H1 (cell line): Measurements from ENCODE around the gene RIPK4. TPM values are rescaled to one million over a fixed set of nuclear protein-coding genes. Genes with fewer than 3 reads are reported as not detected.

Experiments used
- CTCF ChIA-PET: fragments of 300-600 bp; sonication (Branson Sonifier 250); formaldehyde crosslinking; loops from one replicate; lab custom pipeline; 2021; ENCODE audit not compliant: partially characterized antibody; lab: Charles Lee
- POLR2A ChIA-PET: fragments of 300-600 bp; sonication (Branson Sonifier 250); formaldehyde crosslinking; loops from one replicate; lab custom pipeline; 2021; ENCODE audit warnings: inconsistent platforms; ENCODE audit not compliant: partially characterized antibody; lab: Charles Lee
- DNase-seq, 2 experiments: peaks; one replicate each; pipeline versions ENCODE4 v3.0.0 to v3.0.0-alpha.2; 2010 to 2022; ENCODE audit warnings: low spot score in 2 of 2, low read depth in 1 of 2, mixed read lengths in 1 of 2
- FAIRE-seq: peaks from 2 replicates; lab custom pipeline; 2011; peaks lifted over from hg19 to GRCh38; lab: Jason Lieb, UNC
- H2AFZ ChIP-seq: 2 replicates; pipeline ENCODE4 v1.8.1; 2012; ENCODE audit warnings: low read length, inconsistent platforms
- H2AK5ac ChIP-seq: 2 replicates; pipeline ENCODE4 v1.6.1; 2013; ENCODE audit warnings: low read depth, low read length
- H2BK120ac ChIP-seq: replicated peaks from 2 replicates; pipeline ENCODE3; 2013; ENCODE audit warnings: low read depth, low read length, inconsistent platforms
- H2BK12ac ChIP-seq: 2 replicates; pipeline ENCODE4 v1.6.1; 2013; ENCODE audit warnings: low read depth, low read length
- H2BK15ac ChIP-seq: 2 replicates; pipeline ENCODE4 v1.6.1; 2013; ENCODE audit warnings: low read length
- H2BK20ac ChIP-seq: 2 replicates; pipeline ENCODE4 v1.6.1; 2013; ENCODE audit warnings: low read length
- H2BK5ac ChIP-seq: 2 replicates; pipeline ENCODE4 v1.6.1; 2013; ENCODE audit warnings: low read depth, low read length
- H3K14ac ChIP-seq: 2 replicates; pipeline ENCODE4 v1.6.1; 2013; ENCODE audit warnings: inconsistent platforms; ENCODE audit not compliant: insufficient read length
- H3K18ac ChIP-seq: 2 replicates; pipeline ENCODE4 v1.6.1; 2013; ENCODE audit warnings: low read length; ENCODE audit errors: extremely low read depth
- H3K23ac ChIP-seq: 2 replicates; pipeline ENCODE4 v1.6.1; 2013; ENCODE audit warnings: inconsistent platforms; ENCODE audit not compliant: insufficient read length
- H3K23me2 ChIP-seq: 2 replicates; pipeline ENCODE4 v1.6.1; 2013; ENCODE audit warnings: low read depth, low read length
- H3K27ac ChIP-seq: 2 replicates; pipeline ENCODE4 v1.6.1; 2011; ENCODE audit warnings: low read depth, low read length, inconsistent platforms
- H3K27me3 ChIP-seq, 4 experiments: replicated peaks in 1 of 4; 1 replicate in 1 of 4; 2 replicates in 3 of 4; pipeline versions ENCODE4 v1.6.1 to v1.8.1; 2011 to 2013; ENCODE audit warnings: low read length in 3 of 4, mild to moderate bottlenecking in 3 of 4, inconsistent platforms in 2 of 4, mixed read lengths in 2 of 4, moderate library complexity in 1 of 4; ENCODE audit not compliant: control insufficient read depth in 3 of 4, insufficient read depth in 3 of 4; ENCODE audit errors: extremely low read depth in 1 of 4
- H3K36me3 ChIP-seq, 4 experiments: 2 replicates each; pipeline versions ENCODE4 v1.6.1 to v1.8.1; 2011 to 2013; ENCODE audit warnings: mild to moderate bottlenecking in 4 of 4, low read length in 3 of 4, moderate library complexity in 2 of 4, control low read depth in 1 of 4, inconsistent platforms in 1 of 4; ENCODE audit not compliant: insufficient read depth in 4 of 4, control insufficient read depth in 2 of 4
- H3K4ac ChIP-seq: replicated peaks from 2 replicates; pipeline ENCODE3; 2013; ENCODE audit warnings: low read length, low read depth, mixed read lengths, inconsistent platforms; ENCODE audit not compliant: insufficient read length
- H3K4me1 ChIP-seq, 4 experiments: replicated peaks in 1 of 4; 1 replicate in 1 of 4; 2 replicates in 3 of 4; pipeline versions ENCODE4 v1.6.1 to v1.8.1; 2011 to 2013; ENCODE audit warnings: low read length in 3 of 4, inconsistent platforms in 2 of 4, mixed read lengths in 1 of 4; ENCODE audit not compliant: insufficient read depth in 4 of 4, control insufficient read depth in 3 of 4
- H3K4me2 ChIP-seq, 2 experiments: 2 replicates each; pipeline versions ENCODE4 v1.6.1 to v1.8.1; 2011 to 2013; ENCODE audit warnings: low read depth in 2 of 2, low read length in 2 of 2, control low read depth in 1 of 2, inconsistent platforms in 1 of 2, mild to moderate bottlenecking in 1 of 2; ENCODE audit not compliant: insufficient read depth in 1 of 2
- H3K4me3 ChIP-seq, 4 experiments: fragments of 200-600, 300-600 bp in 1 of 4; sonication (generic), shearing (Covaris generic), sonication (Bioruptor Twin) in 1 of 4; 2 replicates each; pipeline versions ENCODE4 v1.5.1 to v1.8.1; 2011 to 2016; ENCODE audit warnings: low read length in 4 of 4, low read depth in 3 of 4, control low read depth in 2 of 4, inconsistent platforms in 2 of 4, mild to moderate bottlenecking in 2 of 4, mixed read lengths in 1 of 4, moderate library complexity in 1 of 4; ENCODE audit not compliant: insufficient read depth in 2 of 4; ENCODE audit errors: extremely low read depth in 1 of 4
- H3K56ac ChIP-seq: replicated peaks from 2 replicates; pipeline ENCODE3; 2013; ENCODE audit warnings: low read depth, mild to moderate bottlenecking, mixed read lengths, low read length, inconsistent platforms; ENCODE audit not compliant: insufficient read length
- H3K79me1 ChIP-seq: 2 replicates; pipeline ENCODE4 v1.6.1; 2013; ENCODE audit warnings: low read depth, low read length, control low read depth
- H3K79me2 ChIP-seq, 2 experiments: 2 replicates each; pipeline versions ENCODE4 v1.6.1 to v1.8.1; 2012 to 2013; ENCODE audit warnings: low read length in 2 of 2, mild to moderate bottlenecking in 2 of 2, inconsistent platforms in 1 of 2; ENCODE audit not compliant: insufficient read depth in 2 of 2, control insufficient read depth in 1 of 2
- H3K9ac ChIP-seq, 4 experiments: replicated peaks in 1 of 4; 1 replicate in 1 of 4; 2 replicates in 3 of 4; pipeline versions ENCODE4 v1.6.1 to v1.8.1; 2011 to 2013; ENCODE audit warnings: low read depth in 3 of 4, low read length in 3 of 4, control low read depth in 2 of 4, mild to moderate bottlenecking in 2 of 4, moderate library complexity in 2 of 4, inconsistent platforms in 1 of 4; ENCODE audit errors: extremely low read depth in 1 of 4
- H3K9me3 ChIP-seq, 2 experiments: 2 replicates each; pipeline versions ENCODE4 v1.6.1 to v1.8.1; 2012 to 2013; ENCODE audit warnings: mild to moderate bottlenecking in 2 of 2, moderate library complexity in 2 of 2, control low read depth in 1 of 2, inconsistent platforms in 1 of 2, low read depth in 1 of 2, low read length in 1 of 2, mixed read lengths in 1 of 2; ENCODE audit not compliant: insufficient read depth in 2 of 2
- H4K20me1 ChIP-seq, 2 experiments: replicated peaks in 1 of 2; 2 replicates each; pipeline versions ENCODE3 to v1.8.1; 2011 to 2013; ENCODE audit warnings: inconsistent platforms in 2 of 2, low read length in 2 of 2, mild to moderate bottlenecking in 1 of 2; ENCODE audit not compliant: insufficient read depth in 2 of 2, control insufficient read depth in 1 of 2
- H4K5ac ChIP-seq: 2 replicates; pipeline ENCODE4 v1.6.1; 2013; ENCODE audit warnings: low read length, low read depth, mixed read lengths, inconsistent platforms; ENCODE audit not compliant: insufficient read length
- H4K8ac ChIP-seq: 2 replicates; pipeline ENCODE4 v1.8.0; 2013; ENCODE audit warnings: mild to moderate bottlenecking, moderate library complexity, low read length, inconsistent platforms; ENCODE audit not compliant: insufficient read depth; ENCODE audit errors: extremely low read depth
- H4K91ac ChIP-seq: replicated peaks from 2 replicates; pipeline ENCODE3; 2013; ENCODE audit warnings: low read length, mixed read lengths, inconsistent platforms; ENCODE audit not compliant: insufficient read length
- BCL11A ChIP-seq, 2 experiments: IDR thresholded peaks; one replicate each; pipeline ENCODE4 v1.6.1; 2011; ENCODE audit warnings: low read depth in 2 of 2, low read length in 2 of 2, mild to moderate bottlenecking in 2 of 2
- CBX8 ChIP-seq: fragments of 300-800, 300-1000 bp; sonication (generic); IDR thresholded peaks from 2 replicates; pipeline ENCODE4 v1.7.1; 2016; ENCODE audit warnings: low read depth, low read length, borderline replicate concordance
- CHD1 ChIP-seq: IDR thresholded peaks from 2 replicates; pipeline ENCODE4 v1.6.1; 2012; ENCODE audit warnings: low read depth, low read length, improper control_type of control experiment
- CHD2 ChIP-seq: IDR thresholded peaks from 2 replicates; pipeline ENCODE4 v1.6.1; 2012; ENCODE audit warnings: low read length, improper control_type of control experiment
- CREB1 ChIP-seq: IDR thresholded peaks from 2 replicates; pipeline ENCODE4 v1.6.1; 2012; ENCODE audit warnings: inconsistent platforms
- EGR1 ChIP-seq: IDR thresholded peaks from 2 replicates; pipeline ENCODE4 v1.6.1; 2011; ENCODE audit warnings: low read depth, low read length, borderline replicate concordance
- FOSL1 ChIP-seq: IDR thresholded peaks from 2 replicates; pipeline ENCODE4 v1.6.1; 2011; ENCODE audit warnings: mild to moderate bottlenecking, low read depth, low read length, moderate library complexity; ENCODE audit not compliant: insufficient read depth
- GTF2F1 ChIP-seq: IDR thresholded peaks from 2 replicates; pipeline ENCODE4 v1.6.1; 2012; ENCODE audit warnings: low read depth, low read length, improper control_type of control experiment, borderline replicate concordance
- KDM4A ChIP-seq: IDR thresholded peaks from one replicate; pipeline ENCODE4 v1.7.1; 2012; ENCODE audit warnings: low read depth, mild to moderate bottlenecking, moderate library complexity, low read length, inconsistent platforms; ENCODE audit not compliant: severe bottlenecking
- NANOG ChIP-seq: IDR thresholded peaks from 2 replicates; pipeline ENCODE4 v1.6.1; 2011; ENCODE audit warnings: low read length, low read depth, mild to moderate bottlenecking, inconsistent platforms; ENCODE audit not compliant: insufficient read depth, poor library complexity, severe bottlenecking
- RNF2 ChIP-seq: fragments of 200-900, 300-1000 bp; sonication (generic); IDR thresholded peaks from 2 replicates; pipeline ENCODE4 v1.7.1; 2016; ENCODE audit warnings: borderline replicate concordance, low read depth, mild to moderate bottlenecking, antibody characterized with exemption, low read length; ENCODE audit not compliant: poor library complexity, severe bottlenecking; ENCODE audit errors: missing control alignments
- SIX5 ChIP-seq: IDR thresholded peaks from 2 replicates; pipeline ENCODE4 v1.6.1; 2011; ENCODE audit warnings: mild to moderate bottlenecking, low read depth, low read length
- SP1 ChIP-seq: IDR thresholded peaks from 2 replicates; pipeline ENCODE4 v1.6.1; 2011; ENCODE audit warnings: low read depth, low read length
- SRF ChIP-seq: IDR thresholded peaks from 2 replicates; pipeline ENCODE4 v1.6.1; 2011; ENCODE audit warnings: mild to moderate bottlenecking, low read depth, low read length, moderate library complexity
- TEAD4 ChIP-seq: IDR thresholded peaks from 2 replicates; pipeline ENCODE4 v1.6.1; 2012; ENCODE audit warnings: low read depth, low read length, inconsistent platforms, mixed read lengths
- ZNF274 ChIP-seq: IDR thresholded peaks from 2 replicates; pipeline ENCODE4 v1.7.0; 2012; ENCODE audit warnings: low read length, borderline replicate concordance; ENCODE audit errors: extremely low read depth
- WGBS, 2 experiments: shearing (Covaris generic) in 1 of 2; methylation state at CpG; one replicate each; pipeline versions ENCODE4 v1.1.6 to v1.1.7; 2013 to 2015; ENCODE audit warnings: low lambda C conversion rate in 2 of 2, mixed read lengths in 2 of 2, inconsistent platforms in 1 of 2, low coverage in 1 of 2, missing lambda C conversion rate in 1 of 2; ENCODE audit not compliant: insufficient replicate concordance in 2 of 2, insufficient coverage in 1 of 2, insufficient read length in 1 of 2; ENCODE audit errors: extremely low coverage in 1 of 2, missing lambda C conversion rate in 1 of 2; 5-methylcytosine and 5-hydroxymethylcytosine counted together
- polyA plus RNA-seq, 7 experiments: library from polyadenylated mRNA; depleted of rRNA in 3 of 7; stranded (reverse) in 5 of 7; unstranded in 2 of 7; fragments of >200 nt in 5 of 7; fragments of 200-250 nt in 2 of 7; gene quantifications; 1 replicate in 5 of 7; 2 replicates in 1 of 7; 4 replicates in 1 of 7; pipeline versions ENCODE4 v1.2.1 to v1.2.3, GENCODE V29; 2011 to 2013; ENCODE audit warnings: missing spikeins in 2 of 7, mixed read lengths in 2 of 7
- total RNA-seq: library from RNA; stranded (reverse); fragmentation: NEBNext Ultra II Directional; extraction: Animal tissue kit (Norgen Biotek cat#: 25700); gene quantifications from 2 replicates; pipeline ENCODE4 v1.2.1, GENCODE V29; 2021

RIPK4 gene
- total and polyA plus RNA-seq, 2 of the 8 experiments (the other 6 are each of a cell fraction or from before 2014, with no cell fraction given): 2.7 to 5.6 TPM

- Histone ChIP-seq H3K4ac (no peak overlapping the region), H3K56ac (no peak overlapping the region), H2BK12ac (no peak overlapping the region), H2AK5ac (no peak overlapping the region), H3K14ac (no peak overlapping the region), H3K23ac (no peak overlapping the region), H3K79me1 (no peaks in the 10 kb centered on the region), H2BK5ac (no peak overlapping the region), H4K20me1 (no peaks in the 10 kb centered on the region), H3K23me2 (no peaks in the 10 kb centered on the region), H3K18ac (no peak overlapping the region), H2AFZ (no peak overlapping the region), H4K8ac (no peak overlapping the region), H3K4me3 (no peak overlapping the region), H3K4me2 (no peak overlapping the region), H2BK120ac (no peak overlapping the region), H3K9ac (no peak overlapping the region), H3K9me3 (no peaks in the 10 kb centered on the region), H4K91ac (no peak overlapping the region), H3K79me2 (no peaks in the 10 kb centered on the region), H3K4me1 (peaks cover 0 to 3% (median 0%) of the 10 kb centered on the region in 4 experiments; a peak in 1 of 7 replicates), H3K36me3 (no peaks in the 10 kb centered on the region), H2BK15ac (no peak overlapping the region), H4K5ac (no peak overlapping the region), H3K27ac (no peak overlapping the region), H2BK20ac (no peak overlapping the region), H3K27me3 (no peaks in the 10 kb centered on the region; a peak in 1 of 7 replicates)
- FAIRE-seq: no peak
- 82% methylated on average over 10 of the region's 10 CpGs; no CpG with 5 or more reads in 1 of the 2 experiments for WGBS, 2 experiments
- CTCF ChIA-PET: no interaction called here
- DNase-seq: no peak
- POLR2A ChIA-PET: no interaction called here
- TF ChIP-seq CREB1 (no peak), SIX5 (no peak), KDM4A (no peak), NANOG (no peak), RNF2 (no peak), GTF2F1 (no peak), CHD2 (no peak), BCL11A (IDR thresholded peaks at IDR 0.05; ENCODE audit: low read depth in 2 of 2, low read length in 2 of 2) (no peak), SP1 (no peak), CBX8 (no peak), TEAD4 (no peak), EGR1 (no peak), ZNF274 (no peak), CHD1 (no peak), SRF (no peak), FOSL1 (no peak)
Observed at GRCh38 chr21:41699311-41699710, 67.5 kb downstream of the RIPK4 start.
